GM21367 (cell line): Measurements from ENCODE around the gene GTPBP3.
"Not testable (repeated sequence)": the region's sequence is repeated elsewhere in the genome, so short reads cannot be mapped to it uniquely, and the experiment has no call there.

Experiments
- ATAC-seq: cut with Tn5 transposase; IDR thresholded peaks from one replicate; pipeline ENCODE4 v1.9.1; 2021; ENCODE audit not compliant: unreplicated experiment

The GTPBP3 gene

GRCh38 chr19:17336872-17337674 lies at the start of gene GTPBP3:
GTPBP3 (plus strand) TSS chr19:17337553; CDS start chr19:17337612, 59 bp downstream.
- peak; percentile 64 for ATAC-seq

- ATAC-seq, result no peak
Observed at GRCh38 chr19:17289489-17289888, 47.9 kb upstream of the GTPBP3 start.

- ATAC-seq, result peak; percentile 60
Observed at GRCh38 chr19:17292301-17293074, 44.9 kb upstream of the GTPBP3 start.

GRCh38 chr19:17293605-17294004 lies 43.7 kb upstream of the GTPBP3 start:
- no peak for ATAC-seq

GRCh38 chr19:17294051-17294891 lies 43.1 kb upstream of the GTPBP3 start:
- no peak for ATAC-seq

- not testable (repeated sequence) for ATAC-seq
Observed at GRCh38 chr19:17295551-17295950, 41.8 kb upstream of the GTPBP3 start.

- ATAC-seq, result no peak
Observed at GRCh38 chr19:17296273-17296672, 41.1 kb upstream of the GTPBP3 start.

- no peak for ATAC-seq
Observed at GRCh38 chr19:17296976-17297375, 40.4 kb upstream of the GTPBP3 start.

- no peak for ATAC-seq
Observed at GRCh38 chr19:17300992-17301619, 36.2 kb upstream of the GTPBP3 start.

GRCh38 chr19:17302391-17303166 lies 34.8 kb upstream of the GTPBP3 start:
- no peak for ATAC-seq

GRCh38 chr19:17303167-17303939 lies 34.0 kb upstream of the GTPBP3 start, which contains the start of gene ABHD8:
ABHD8 (minus strand) TSS chr19:17303425; CDS start chr19:17301616, 1,809 bp downstream.
- peak; percentile 46 for ATAC-seq

- no peak for ATAC-seq
Observed at GRCh38 chr19:17303940-17304267, 33.4 kb upstream of the GTPBP3 start.

GRCh38 chr19:17304386-17305215 lies 32.8 kb upstream of the GTPBP3 start:
- ATAC-seq, result no peak

GRCh38 chr19:17305216-17305516 lies 32.2 kb upstream of the GTPBP3 start:
- no peak for ATAC-seq

- ATAC-seq, result peak; percentile 51
Observed at GRCh38 chr19:17305517-17306284, 31.7 kb upstream of the GTPBP3 start, which contains the start of gene MRPL34. MRPL34 (plus strand) TSS chr19:17305872; CDS start chr19:17305893, 21 bp downstream.

- no peak for ATAC-seq
Observed at GRCh38 chr19:17306285-17306714, 31.1 kb upstream of the GTPBP3 start.

- ATAC-seq, result no peak
Observed at GRCh38 chr19:17307876-17308377, 29.4 kb upstream of the GTPBP3 start.
